ENCODE data around the gene PRM2. TPM values are rescaled to one million over a fixed set of nuclear protein-coding genes. Genes with fewer than 3 reads are reported as not detected.

PRM2 gene
- total RNA-seq, 1 experiment from 2014 or later: not detected

DNA sequence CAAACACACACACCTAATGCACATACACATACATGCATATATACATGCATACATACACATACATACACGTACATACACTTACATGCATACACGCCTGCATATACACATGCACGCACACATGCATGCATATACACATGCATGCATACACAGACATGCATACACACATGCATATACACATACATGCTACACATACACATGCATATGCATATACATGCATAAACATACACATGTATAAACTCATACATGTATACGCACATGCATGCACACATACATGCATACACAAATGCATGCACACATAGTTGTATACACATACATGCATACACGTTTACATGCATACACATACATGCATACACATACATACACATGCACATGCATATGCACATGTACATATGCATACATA, 45.4 kb upstream of the PRM2 start:
- no peak overlapping the region for H3K18ac ChIP-seq (ENCODE audit: insufficient read length, low read depth, low read length)
- no peak overlapping the region for H3K4me3 Mint-ChIP-seq
- H2BK20ac ChIP-seq (ENCODE audit: low read depth, low read length, poor library complexity, severe bottlenecking): no peak overlapping the region
- no peaks in the 10 kb centered on the region; the same call in 1 of the 2 replicates for H3K79me2 ChIP-seq (ENCODE audit: insufficient read depth, low read length)
- H4K5ac ChIP-seq (ENCODE audit: insufficient read length, low read depth, low read length): no peak overlapping the region
- H3K4me2 ChIP-seq (ENCODE audit: insufficient read depth, insufficient read length, low read length): no peak overlapping the region
- no peak overlapping the region for H3K23ac ChIP-seq (ENCODE audit: insufficient read length, low read depth, low read length)
- H3K79me1 ChIP-seq (ENCODE audit: insufficient read depth, low read depth, low read length, poor library complexity, severe bottlenecking): no peaks in the 10 kb centered on the region
- peaks cover 22 to 33% of the 10 kb centered on the region in 2 experiments for H3K4me1 Mint-ChIP-seq
- WGBS (ENCODE audit: extremely low coverage, insufficient read length, low lambda C conversion rate): no CpG with 5 or more reads among the region's 5 CpGs
- H3K36me3 Mint-ChIP-seq (ENCODE audit: insufficient read depth in 1 of 3, low read depth in 3 of 3): peaks cover 5 to 6% (median 6%) of the 10 kb centered on the region in 3 experiments; a peak in 5 of 7 replicates
- no peaks in the 10 kb centered on the region for H3K9me3 ChIP-seq (ENCODE audit: control insufficient read depth, low read depth, low read length)
- no peak overlapping the region for H3T11ph ChIP-seq (ENCODE audit: low read length)
- H2BK120ac ChIP-seq (ENCODE audit: low read depth, low read length, poor library complexity, severe bottlenecking): no peak overlapping the region
- peaks cover 0 to 4% of the 10 kb centered on the region in 2 experiments; a peak in 2 of 5 replicates for H3K9me3 Mint-ChIP-seq
- no peaks in the 10 kb centered on the region for H3K4me1 ChIP-seq (ENCODE audit: insufficient read depth, low read length)
- no peak overlapping the region for H3K56ac ChIP-seq (ENCODE audit: insufficient read length, low read depth, low read length)
- H3K27me3 ChIP-seq (ENCODE audit: insufficient read depth, low read length): no peaks in the 10 kb centered on the region
- H4K91ac ChIP-seq (ENCODE audit: insufficient read length, low read depth, low read length): no peak overlapping the region
- no peak overlapping the region for H3K27ac ChIP-seq (ENCODE audit: insufficient read length, low read depth, low read length)
- H3K27me3 Mint-ChIP-seq (ENCODE audit: low read depth): no peaks in the 10 kb centered on the region; the same call in 1 of the 2 replicates
- no peak overlapping the region for H2BK15ac ChIP-seq (ENCODE audit: low read depth, low read length)
- peak overlapping the region; percentile 81 for H4K8ac ChIP-seq (replicated peaks; ENCODE audit: insufficient read length, low read depth, low read length)
- H2AK5ac ChIP-seq (ENCODE audit: insufficient read length, low read length): no peak overlapping the region
- no peaks in the 10 kb centered on the region for H4K20me1 ChIP-seq (ENCODE audit: control insufficient read depth, insufficient read depth, insufficient read length)
- no peak overlapping the region for H2BK5ac ChIP-seq (ENCODE audit: insufficient read length, low read length)
- H3K9ac ChIP-seq (ENCODE audit: extremely low read depth, insufficient read length, low read length): no peak overlapping the region
- no peak overlapping the region for H2AFZ ChIP-seq (ENCODE audit: low read length)
- no peak overlapping the region for H3K27ac Mint-ChIP-seq
- H2BK12ac ChIP-seq (ENCODE audit: insufficient read length, low read depth, low read length): no peak overlapping the region
- no peaks in the 10 kb centered on the region for H3K23me2 ChIP-seq (ENCODE audit: insufficient read length, low read depth, low read length, poor library complexity, severe bottlenecking)
- TF ChIP-seq, protein P1, sequence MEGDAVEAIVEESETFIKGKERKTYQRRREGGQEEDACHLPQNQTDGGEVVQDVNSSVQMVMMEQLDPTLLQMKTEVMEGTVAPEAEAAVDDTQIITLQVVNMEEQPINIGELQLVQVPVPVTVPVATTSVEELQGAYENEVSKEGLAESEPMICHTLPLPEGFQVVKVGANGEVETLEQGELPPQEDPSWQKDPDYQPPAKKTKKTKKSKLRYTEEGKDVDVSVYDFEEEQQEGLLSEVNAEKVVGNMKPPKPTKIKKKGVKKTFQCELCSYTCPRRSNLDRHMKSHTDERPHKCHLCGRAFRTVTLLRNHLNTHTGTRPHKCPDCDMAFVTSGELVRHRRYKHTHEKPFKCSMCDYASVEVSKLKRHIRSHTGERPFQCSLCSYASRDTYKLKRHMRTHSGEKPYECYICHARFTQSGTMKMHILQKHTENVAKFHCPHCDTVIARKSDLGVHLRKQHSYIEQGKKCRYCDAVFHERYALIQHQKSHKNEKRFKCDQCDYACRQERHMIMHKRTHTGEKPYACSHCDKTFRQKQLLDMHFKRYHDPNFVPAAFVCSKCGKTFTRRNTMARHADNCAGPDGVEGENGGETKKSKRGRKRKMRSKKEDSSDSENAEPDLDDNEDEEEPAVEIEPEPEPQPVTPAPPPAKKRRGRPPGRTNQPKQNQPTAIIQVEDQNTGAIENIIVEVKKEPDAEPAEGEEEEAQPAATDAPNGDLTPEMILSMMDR (conservative IDR thresholded peaks at IDR 0.05): no peak
- DNase-seq: no peak
- H3K4ac ChIP-seq (ENCODE audit: low read depth, low read length): no peak overlapping the region
- H3K14ac ChIP-seq (ENCODE audit: insufficient read depth, low read length): no peak overlapping the region

All from H9 (cell line).